Measurements from ENCODE around the gene ARHGAP10.
"Not testable (repeated sequence)": the region's sequence is repeated elsewhere in the genome, so short reads cannot be mapped to it uniquely, and the experiment has no call there.

ARHGAP10 gene

GRCh38 chr4:148064451-148064850 is 332.6 kb downstream of the ARHGAP10 start:
- DNase-seq (ENCODE audit: low read depth): no peak

- no peak for DNase-seq (ENCODE audit: low read depth)
Measured at GRCh38 chr4:148065075-148065474, 333.2 kb downstream of the ARHGAP10 start.

DNA sequence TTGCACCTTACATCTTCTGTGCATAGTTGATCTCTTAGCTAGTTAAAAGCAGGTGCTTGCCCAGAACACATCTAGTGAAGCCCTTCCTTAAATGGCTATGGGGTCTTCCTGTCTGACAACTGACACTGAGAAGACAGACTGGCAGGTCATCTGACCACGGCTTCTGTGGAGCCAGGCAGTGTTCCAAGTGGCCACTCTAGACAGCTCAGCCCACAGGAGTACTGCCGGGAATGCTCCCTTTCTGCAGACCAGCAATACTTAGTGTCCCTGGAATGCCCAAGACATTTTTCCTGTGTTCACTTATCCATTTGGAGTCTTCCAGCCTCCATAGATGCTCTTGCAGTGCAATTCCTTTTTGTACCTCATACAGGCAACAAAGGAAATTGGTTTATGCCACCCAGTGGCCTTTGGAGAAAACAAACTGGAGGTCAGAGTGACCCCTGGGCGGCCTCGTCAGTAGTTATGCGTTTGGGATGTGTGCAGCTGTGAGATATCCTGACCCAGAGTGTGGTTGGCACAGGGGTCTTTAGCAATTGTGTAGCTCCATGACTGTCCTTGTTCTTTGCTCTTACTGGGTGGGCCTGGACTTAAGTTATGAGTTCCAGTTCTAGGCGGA is 335.5 kb downstream of the ARHGAP10 start:
- DNase-seq (ENCODE audit: low read depth): no peak

DNA sequence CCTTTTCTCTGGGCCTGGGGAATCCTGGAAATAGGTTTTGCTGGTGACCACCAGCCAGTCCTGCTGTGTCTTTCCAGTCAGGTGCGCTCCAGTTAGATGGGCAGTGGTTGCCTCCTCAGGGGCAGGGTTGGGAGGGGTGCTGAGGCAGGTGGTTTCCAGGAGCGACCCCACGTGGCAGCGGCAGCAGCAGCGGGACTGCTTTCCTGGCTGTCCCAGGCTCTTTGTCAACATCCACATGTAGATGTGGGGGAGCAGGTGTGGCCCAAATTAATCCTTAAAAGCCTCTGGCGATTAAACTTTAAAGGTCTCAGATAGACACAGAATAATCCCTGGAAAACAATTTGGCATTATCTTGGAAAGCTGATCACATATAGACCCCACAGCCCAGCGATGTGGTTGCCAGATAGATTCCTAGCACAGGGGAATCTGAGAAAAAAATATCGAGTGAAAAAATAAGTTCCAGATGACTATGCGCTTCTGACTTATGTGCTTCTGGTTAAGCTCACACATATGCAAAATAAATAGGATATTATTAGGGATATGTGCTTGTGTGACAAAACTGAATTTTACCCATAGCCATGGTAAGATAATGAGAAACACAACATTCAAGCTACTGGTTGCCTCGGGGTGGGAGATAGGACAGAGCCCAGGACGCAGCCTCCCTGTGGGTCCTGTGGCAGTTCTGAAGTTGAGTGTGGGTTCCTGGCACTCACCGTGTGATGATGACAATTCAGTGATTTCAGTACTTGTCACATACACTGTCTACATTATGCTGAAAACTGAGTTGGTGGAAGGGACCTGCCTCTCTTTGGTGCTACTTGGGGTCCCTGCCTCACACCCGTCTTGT is 336.4 kb downstream of the ARHGAP10 start:
- no peak for DNase-seq (ENCODE audit: low read depth)

DNA sequence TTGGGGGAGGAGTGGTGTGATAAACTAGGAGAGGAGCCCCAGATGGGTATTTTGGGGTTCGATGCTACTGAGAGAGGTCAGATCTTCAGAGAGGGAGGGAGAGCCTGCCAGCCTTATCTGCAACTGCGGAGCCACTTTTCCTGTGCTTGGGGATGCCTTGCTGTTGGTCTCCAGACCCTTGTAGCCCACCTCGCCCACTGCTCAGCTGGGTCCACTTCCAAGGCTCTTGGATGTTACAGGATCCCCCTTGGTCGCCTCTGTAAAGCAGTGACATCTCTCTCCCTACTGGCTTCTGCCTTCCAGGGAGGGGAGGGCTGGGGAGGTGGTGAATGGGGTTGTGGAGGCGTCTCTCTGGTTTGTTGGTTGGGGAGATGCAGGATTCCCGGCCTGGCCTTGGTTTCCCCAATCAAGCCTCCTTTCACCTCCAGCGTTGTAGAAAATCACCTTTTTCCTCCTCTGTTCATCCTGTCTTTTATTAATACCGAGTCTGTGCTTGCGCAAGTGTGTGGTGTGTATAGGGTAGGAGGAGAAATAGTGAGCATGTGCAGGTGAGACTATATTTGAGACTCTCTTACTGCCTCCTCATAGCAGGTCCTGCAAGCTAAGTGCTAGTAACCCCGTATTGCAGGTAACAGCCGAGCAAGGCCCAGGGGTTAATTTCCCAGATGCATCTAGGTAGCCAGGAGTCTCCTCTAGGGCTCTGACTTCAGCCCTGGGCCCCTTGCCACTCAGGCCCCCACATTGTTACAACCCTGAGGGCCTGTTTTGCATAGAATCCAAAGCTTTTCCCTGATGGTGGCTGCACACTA is 337.4 kb downstream of the ARHGAP10 start:
- DNase-seq (ENCODE audit: low read depth): no peak

GRCh38 chr4:148069895-148070178 is 337.9 kb downstream of the ARHGAP10 start:
- no peak for DNase-seq (ENCODE audit: low read depth)

- DNase-seq (ENCODE audit: low read depth): no peak
Measured at GRCh38 chr4:148071009-148071408, 339.1 kb downstream of the ARHGAP10 start.

DNA sequence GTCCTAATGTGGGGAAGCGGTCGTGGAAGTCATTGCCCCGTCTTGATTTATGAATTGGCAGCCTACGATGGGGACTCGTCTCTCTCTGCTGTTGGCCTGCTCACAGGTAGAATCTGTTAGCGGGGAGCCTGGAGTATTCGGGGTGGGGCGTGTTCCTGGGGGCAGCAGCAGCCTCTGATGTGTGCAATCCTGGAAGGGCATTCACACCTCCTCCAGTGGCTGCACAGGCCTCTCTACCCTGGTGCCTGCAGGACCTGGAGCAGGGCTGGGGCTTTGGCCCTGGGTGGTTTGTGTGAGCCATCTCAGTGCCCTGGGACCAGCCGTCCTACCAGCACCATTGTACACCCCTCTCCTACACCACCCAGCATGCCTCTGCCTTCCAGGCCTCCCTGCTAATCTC is 340.9 kb downstream of the ARHGAP10 start:
- DNase-seq (ENCODE audit: low read depth): no peak

GRCh38 chr4:148073349-148073748 is 341.5 kb downstream of the ARHGAP10 start:
- no peak for DNase-seq (ENCODE audit: low read depth)

GRCh38 chr4:148074462-148074861 is 342.6 kb downstream of the ARHGAP10 start:
- DNase-seq (ENCODE audit: low read depth): no peak

DNA sequence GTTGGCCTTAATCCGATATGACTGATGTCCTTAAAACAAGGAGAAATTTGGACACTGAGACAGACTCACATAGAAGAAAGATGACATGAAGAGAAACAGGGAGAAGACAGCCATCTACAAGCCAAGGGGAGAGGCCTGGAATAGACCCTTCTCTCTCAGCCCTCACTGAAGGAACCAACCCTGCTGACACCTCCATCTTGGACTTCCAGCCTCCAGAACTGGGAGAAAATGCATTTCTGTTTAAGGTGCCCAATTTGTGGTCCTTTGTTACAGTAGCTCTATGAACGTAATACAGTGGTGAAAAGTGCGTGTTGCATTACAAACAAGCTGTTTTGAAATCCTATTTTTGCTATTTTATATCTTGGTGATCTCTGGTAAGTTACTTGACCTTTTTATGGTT is 343.6 kb downstream of the ARHGAP10 start:
- no peak for DNase-seq (ENCODE audit: low read depth)

GRCh38 chr4:148076964-148077363 is 345.1 kb downstream of the ARHGAP10 start:
- no peak for DNase-seq (ENCODE audit: low read depth)

DNA sequence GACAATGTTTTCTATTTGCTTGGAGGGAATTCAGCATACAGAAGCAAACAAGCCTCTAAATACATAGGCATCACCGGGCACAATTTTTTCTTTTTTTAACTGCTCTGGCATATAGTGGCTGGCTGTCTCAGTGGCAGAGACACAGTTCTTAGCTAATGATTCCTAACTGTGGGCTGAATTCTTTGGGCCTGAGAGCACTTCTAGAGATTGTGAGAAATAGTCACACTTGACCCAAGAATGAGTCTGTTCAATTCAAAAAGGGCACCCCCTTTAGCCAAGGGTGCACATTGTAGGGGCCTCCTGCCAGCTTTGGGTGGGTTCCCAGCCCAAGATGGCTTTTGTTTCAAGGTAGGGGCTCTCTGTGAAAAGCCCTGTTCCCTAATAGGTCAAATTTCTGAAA is 345.7 kb downstream of the ARHGAP10 start:
- DNase-seq (ENCODE audit: low read depth): no peak

DNA sequence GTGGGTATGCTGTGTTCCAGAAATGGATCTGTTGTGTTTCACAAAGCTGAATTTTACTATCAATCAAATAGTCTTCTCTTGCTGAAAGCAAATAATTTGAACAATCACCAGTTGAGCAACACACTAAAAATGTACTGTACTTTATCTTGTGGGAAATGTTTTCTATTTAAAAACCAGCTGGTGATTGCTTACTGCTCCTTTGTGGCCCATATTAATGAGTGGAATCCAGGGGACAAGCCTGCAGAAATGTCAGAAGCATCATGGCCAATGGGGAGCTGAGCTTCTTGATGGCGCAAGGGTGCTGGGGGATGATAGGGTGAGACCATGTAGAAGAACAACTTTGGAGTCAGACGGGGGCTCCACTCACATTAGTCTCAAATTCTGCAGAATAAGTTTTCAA is 346.2 kb downstream of the ARHGAP10 start:
- no peak for DNase-seq (ENCODE audit: low read depth)

- no peak for DNase-seq (ENCODE audit: low read depth)
Measured at GRCh38 chr4:148079961-148080360, 348.1 kb downstream of the ARHGAP10 start.

DNA sequence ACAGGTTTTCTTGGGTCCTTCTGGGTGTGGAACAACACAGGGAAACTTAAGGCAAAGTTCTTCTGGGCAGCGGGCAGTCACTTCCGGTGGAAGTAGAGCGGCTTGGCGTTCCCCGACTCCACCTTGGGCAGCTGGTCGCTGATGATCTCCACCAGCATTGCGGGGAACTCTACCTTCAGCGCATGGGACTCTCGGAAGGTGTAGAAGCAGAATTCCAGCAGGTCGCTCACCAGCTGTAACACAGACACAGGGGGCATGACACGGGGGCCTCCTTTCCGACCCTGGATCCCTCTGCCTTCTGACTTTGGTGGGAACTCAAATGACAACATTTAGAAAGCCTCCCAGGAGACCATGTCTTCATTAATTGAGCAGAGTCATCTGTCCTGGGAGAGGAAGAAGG is 349.4 kb downstream of the ARHGAP10 start:
- no peak for DNase-seq (ENCODE audit: low read depth)

- no peak for DNase-seq (ENCODE audit: low read depth)
Measured at GRCh38 chr4:148081745-148082144, 349.9 kb downstream of the ARHGAP10 start.

DNA sequence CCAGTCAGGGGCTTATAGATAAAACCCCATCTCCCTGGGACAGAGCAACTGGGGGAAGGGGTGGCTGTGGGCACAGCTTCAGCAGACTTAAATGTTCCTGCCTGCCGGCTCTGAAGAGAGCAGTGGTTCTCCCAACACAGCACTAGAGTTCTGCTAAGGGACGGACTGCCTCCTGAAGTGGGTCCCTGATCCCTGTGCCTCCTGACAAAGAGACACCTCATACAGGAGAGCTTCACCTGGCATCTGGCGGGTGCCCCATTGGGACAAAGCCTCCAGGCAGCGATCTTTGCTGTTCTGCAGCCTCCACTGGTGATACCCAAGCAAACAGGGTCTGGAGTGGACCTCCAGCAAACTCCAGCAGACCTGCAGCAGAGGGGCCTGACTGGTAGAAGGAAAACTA is 351.2 kb downstream of the ARHGAP10 start:
- DNase-seq (ENCODE audit: low read depth): not testable (repeated sequence)

- DNase-seq (ENCODE audit: low read depth): no peak
Measured at GRCh38 chr4:148089624-148090023, 357.7 kb downstream of the ARHGAP10 start.

DNA sequence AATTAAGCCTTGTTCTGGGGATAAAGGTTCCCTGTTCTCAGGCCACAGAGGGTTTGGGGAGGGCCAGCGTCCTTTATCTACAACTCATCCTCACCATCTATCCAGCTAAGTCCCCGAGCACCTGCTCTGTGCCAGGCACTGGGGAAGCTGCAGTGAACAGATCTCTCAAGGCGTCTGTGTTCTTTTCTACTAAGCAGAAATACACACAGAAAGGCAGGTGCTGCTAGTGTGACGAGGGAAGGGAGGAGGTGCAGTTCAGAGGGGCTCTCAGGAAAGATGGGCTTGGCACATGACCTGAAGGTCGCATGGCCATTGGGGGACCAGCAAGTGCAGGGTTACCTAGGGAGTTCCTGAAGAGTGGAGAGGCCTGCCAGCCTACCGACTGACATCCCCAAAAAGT is 358.1 kb downstream of the ARHGAP10 start:
- no peak for DNase-seq (ENCODE audit: low read depth)

DNA sequence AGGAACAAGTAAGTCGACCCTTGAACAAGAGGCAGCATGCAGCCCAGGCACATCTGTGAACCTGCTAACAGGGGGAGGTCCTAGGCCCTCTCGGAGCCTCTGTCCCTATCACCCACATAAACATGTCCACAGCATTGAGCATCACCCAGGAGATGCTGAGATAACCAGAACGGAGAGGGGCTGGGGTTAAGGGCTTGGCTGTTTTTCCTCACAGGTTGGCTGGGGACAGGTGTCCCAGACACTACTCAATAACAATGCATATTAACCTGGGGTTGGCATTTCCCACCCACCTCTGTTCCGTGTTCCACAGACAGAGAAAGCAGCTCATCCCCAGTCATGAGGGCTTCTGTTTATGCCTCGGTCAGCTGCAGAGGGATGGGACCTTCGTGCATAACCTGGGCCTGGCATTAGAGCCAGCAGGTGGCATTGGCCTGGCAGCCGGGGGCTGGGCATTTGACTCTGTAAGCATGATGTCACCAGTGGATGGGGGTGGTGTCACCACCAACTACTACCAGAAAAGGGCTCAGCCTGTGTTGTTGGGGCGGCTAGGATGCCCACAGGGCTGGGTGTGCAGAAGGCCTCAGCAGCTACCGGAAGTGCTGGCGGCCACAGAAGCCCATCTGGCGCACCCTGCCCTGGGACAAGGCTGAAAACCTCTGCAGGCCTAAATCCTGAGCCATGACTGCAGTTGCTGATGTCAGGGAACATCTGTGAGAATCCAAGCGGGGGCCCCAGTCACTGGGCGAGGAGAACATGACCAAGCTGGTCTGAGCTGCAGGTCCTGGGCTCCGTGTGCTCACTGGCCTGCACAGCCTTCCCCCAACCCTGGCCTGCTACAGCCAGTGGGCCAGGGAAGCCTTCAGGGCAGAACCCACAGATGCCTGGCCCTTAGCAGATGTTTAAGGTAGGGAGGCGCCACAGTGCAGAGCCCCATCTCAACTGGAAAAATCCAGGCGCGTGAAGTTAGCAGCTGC is 358.9 kb downstream of the ARHGAP10 start:
- DNase-seq (ENCODE audit: low read depth): no peak

DNA sequence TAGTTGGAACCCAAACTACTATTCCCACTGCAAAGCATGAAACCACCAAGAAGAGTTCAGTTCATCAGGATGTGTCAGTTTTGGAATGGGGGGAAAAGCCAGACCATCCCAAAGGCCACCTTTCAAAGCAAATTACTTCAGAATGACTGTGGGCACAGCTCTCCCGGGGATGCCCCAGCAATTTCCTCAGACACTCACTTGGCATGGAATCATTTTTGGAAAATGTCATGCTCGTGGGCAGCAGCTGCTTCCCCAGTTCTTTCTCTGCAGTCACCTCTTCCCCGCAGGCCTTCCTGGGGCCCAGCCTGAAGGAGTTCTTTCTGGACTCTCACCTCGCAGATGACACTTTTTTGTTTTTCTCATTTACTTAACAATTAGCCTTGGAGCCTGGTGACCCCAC is 360.0 kb downstream of the ARHGAP10 start:
- no peak for DNase-seq (ENCODE audit: low read depth)
